Keratinocyte (primary cell): Measurements from ENCODE around the gene POLDIP2.

Source experiments
- EZH2 ChIP-seq: IDR thresholded peaks from one replicate; pipeline ENCODE4 v1.6.1; 2012; ENCODE audit warnings: inconsistent platforms, mild to moderate bottlenecking, low read length, moderate library complexity
- TF ChIP-seq, protein P1 (sequence below), 3 experiments: IDR thresholded peaks in 1 of 3; conservative IDR thresholded peaks in 1 of 3; optimal IDR thresholded peaks in 1 of 3; 2 replicates in 2 of 3; 3 replicates in 1 of 3; pipeline versions ENCODE3 to v1.5.1; 2011; ENCODE audit warnings: low read length in 3 of 3, mild to moderate bottlenecking in 3 of 3, moderate library complexity in 2 of 3, control low read depth in 1 of 3, inconsistent platforms in 1 of 3; ENCODE audit not compliant: insufficient read depth in 2 of 3; ENCODE audit errors: extremely low read depth in 1 of 3

DNA sequence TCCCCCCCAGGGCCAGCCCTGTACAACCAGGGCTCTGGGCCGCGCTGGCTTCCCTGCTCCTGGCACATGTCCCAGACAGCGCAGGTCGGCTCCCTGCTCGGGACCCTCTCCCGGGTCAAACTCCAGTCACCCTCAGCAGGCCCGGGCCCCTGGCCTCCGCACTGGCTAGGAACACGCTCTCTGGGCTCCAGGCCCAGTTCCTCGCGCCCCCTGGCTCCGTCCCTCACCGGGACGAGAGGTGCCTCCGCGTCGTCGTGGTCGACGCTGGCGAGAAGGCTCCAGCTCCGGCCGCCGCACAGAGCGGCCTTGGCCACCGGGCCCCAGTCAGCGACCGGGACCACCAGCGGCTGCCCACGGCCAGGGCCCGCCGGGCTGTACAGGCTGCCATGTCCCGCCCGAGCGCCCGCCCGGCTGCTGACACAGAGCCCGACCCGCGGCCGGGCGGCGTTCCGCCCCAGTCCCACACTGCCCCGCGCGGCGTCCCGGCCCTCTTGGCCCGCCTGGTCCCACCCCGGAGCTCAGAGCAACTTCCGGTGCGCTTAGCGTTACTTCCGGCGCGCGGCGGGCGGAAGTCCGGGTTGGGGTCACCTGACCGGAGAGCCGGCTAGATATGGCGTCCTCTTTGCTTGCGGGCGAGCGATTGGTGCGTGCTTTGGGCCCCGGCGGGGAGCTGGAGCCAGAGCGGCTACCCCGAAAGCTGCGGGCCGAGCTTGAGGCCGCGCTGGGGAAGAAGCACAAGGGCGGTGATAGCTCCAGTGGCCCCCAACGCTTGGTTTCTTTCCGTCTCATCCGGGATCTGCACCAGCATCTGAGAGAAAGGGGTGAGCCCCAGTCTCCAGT, at the start of gene POLDIP2:
- TF ChIP-seq, protein P1, sequence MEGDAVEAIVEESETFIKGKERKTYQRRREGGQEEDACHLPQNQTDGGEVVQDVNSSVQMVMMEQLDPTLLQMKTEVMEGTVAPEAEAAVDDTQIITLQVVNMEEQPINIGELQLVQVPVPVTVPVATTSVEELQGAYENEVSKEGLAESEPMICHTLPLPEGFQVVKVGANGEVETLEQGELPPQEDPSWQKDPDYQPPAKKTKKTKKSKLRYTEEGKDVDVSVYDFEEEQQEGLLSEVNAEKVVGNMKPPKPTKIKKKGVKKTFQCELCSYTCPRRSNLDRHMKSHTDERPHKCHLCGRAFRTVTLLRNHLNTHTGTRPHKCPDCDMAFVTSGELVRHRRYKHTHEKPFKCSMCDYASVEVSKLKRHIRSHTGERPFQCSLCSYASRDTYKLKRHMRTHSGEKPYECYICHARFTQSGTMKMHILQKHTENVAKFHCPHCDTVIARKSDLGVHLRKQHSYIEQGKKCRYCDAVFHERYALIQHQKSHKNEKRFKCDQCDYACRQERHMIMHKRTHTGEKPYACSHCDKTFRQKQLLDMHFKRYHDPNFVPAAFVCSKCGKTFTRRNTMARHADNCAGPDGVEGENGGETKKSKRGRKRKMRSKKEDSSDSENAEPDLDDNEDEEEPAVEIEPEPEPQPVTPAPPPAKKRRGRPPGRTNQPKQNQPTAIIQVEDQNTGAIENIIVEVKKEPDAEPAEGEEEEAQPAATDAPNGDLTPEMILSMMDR (optimal IDR thresholded peaks at IDR 0.05 in 1 of 3, IDR thresholded peaks at IDR 0.05 in 1 of 3, conservative IDR thresholded peaks at IDR 0.05 in 1 of 3; ENCODE audit: extremely low read depth in 1 of 3, insufficient read depth in 2 of 3, low read length in 3 of 3) = no peak
- no peak for TF ChIP-seq EZH2
